Left kidney (tissue), 2 donors: ENCODE measurements around the gene CYP39A1. TPM values are rescaled to one million over a fixed set of nuclear protein-coding genes. Genes with fewer than 3 reads are reported as not detected.

Experiments used
- DNase-seq: peaks from one replicate; pipeline ENCODE4 v3.0.0-alpha.2; 2013
- polyA plus RNA-seq: library from polyadenylated mRNA; unstranded; fragments of 120-200 nt; gene quantifications from one replicate; pipeline ENCODE4 v1.2.1, GENCODE V29; 2013; ENCODE audit not compliant: insufficient read length

The CYP39A1 gene
- polyA plus RNA-seq, 1 donor: 6.8 TPM

GRCh38 chr6:46511320-46511719 lies 141.3 kb downstream of the CYP39A1 start:
- DNase-seq: no peak

GRCh38 chr6:46510651-46511050 lies 142.0 kb downstream of the CYP39A1 start:
- DNase-seq: no peak

- DNase-seq: no peak
These were observed 142.6 kb downstream of the CYP39A1 start for GRCh38 chr6:46509981-46510510.

- no peak for DNase-seq
These were observed 143.6 kb downstream of the CYP39A1 start for GRCh38 chr6:46509063-46509462.

- no peak for DNase-seq
These were observed 145.2 kb downstream of the CYP39A1 start for GRCh38 chr6:46507426-46507825.

GRCh38 chr6:46505693-46506512 lies 146.7 kb downstream of the CYP39A1 start:
- no peak for DNase-seq

GRCh38 chr6:46504242-46504641 lies 148.4 kb downstream of the CYP39A1 start:
- DNase-seq: no peak

- no peak for DNase-seq
These were observed 150.0 kb downstream of the CYP39A1 start for GRCh38 chr6:46502486-46503119.

- DNase-seq: no peak
These were observed 151.2 kb downstream of the CYP39A1 start for GRCh38 chr6:46501136-46502089.

- no peak for DNase-seq
These were observed 152.2 kb downstream of the CYP39A1 start for GRCh38 chr6:46500382-46500781.

Other genes starting within 250 kb of the CYP39A1 start
- 22.5 TPM for gene RCAN2, start 161.4 kb downstream of the CYP39A1 start, polyA plus RNA-seq
- 69.6 TPM for gene SLC25A27, start 157 bp upstream of the CYP39A1 start, polyA plus RNA-seq
- 3.2 TPM for gene TDRD6, start 35.1 kb upstream of the CYP39A1 start, polyA plus RNA-seq
- gene PLA2G7, start 82.6 kb upstream of the CYP39A1 start, polyA plus RNA-seq: 2.6 TPM
- gene ANKRD66, start 94.1 kb upstream of the CYP39A1 start, polyA plus RNA-seq: not detected
- not detected for gene MEP1A, start 140.6 kb upstream of the CYP39A1 start, polyA plus RNA-seq